Measurements from ENCODE around the gene PMF1.

GRCh38 chr1:156232201-156232894, 19.5 kb downstream of the PMF1 start:
- TF ChIP-seq TAF1 (IDR thresholded peaks at IDR 0.05; ENCODE audit: borderline replicate concordance, low read depth, low read length) (no peak), POLR2A (IDR thresholded peaks at IDR 0.05; ENCODE audit: low read depth, low read length) (no peak)
